HCT116 (cell line): ENCODE data around the gene FAM131A. TPM values are rescaled to one million over a fixed set of nuclear protein-coding genes. Genes with fewer than 3 reads are reported as not detected.

Experiments used
- ATAC-seq: fragments of 200-7000 bp; cut with Tn5 transposase; 2 replicates; pipeline ENCODE4 v1.9.1; 2020; ENCODE audit warnings: mild to moderate bottlenecking, moderate library complexity
- BruUV-seq: library from RNA; stranded (reverse); fragments of 400-500 nt; replicated peaks from 2 replicates; lab custom pipeline; 2021; lab: Mats Ljungman, UMichigan
- CTCF ChIA-PET: fragments of 300-600 bp; sonication (Branson Sonifier 250); formaldehyde crosslinking; loops from one replicate; lab custom pipeline; 2021; ENCODE audit warnings: antibody characterized with exemption; lab: Charles Lee
- POLR2A ChIA-PET: fragments of 300-600, 350-600 bp; sonication (Branson Sonifier 250); formaldehyde crosslinking; loops from one replicate; lab custom pipeline; 2021; ENCODE audit warnings: antibody characterized with exemption; lab: Charles Lee
- RAD21 ChIA-PET, 2 experiments: fragments of 300-600 bp; sonication (Branson Sonifier 250); formaldehyde crosslinking; loops; one replicate each; lab custom pipeline; 2023; ENCODE audit warnings: low total read pairs in 2 of 2; ENCODE audit not compliant: uncharacterized antibody in 2 of 2, unreplicated experiment in 2 of 2, low non-redundant PET in 1 of 2; lab: Charles Lee
- DNase-seq: peaks from one replicate; pipeline ENCODE4 v3.0.0-alpha.2; 2010; ENCODE audit warnings: low read depth, low spot score
- H2AFZ ChIP-seq: fragments of 200-600 bp; shearing (Covaris generic), sonication (generic); 2 replicates; pipeline ENCODE4 v1.6.1; 2017; ENCODE audit warnings: low read depth, mixed run types, mixed read lengths, antibody characterized with exemption, low read length; ENCODE audit not compliant: poor library complexity, severe bottlenecking
- H3K27ac ChIP-seq: 2 replicates; pipeline ENCODE4 v1.5.1; 2012; ENCODE audit warnings: low read depth, low read length
- H3K27me3 ChIP-seq: fragments of 200-600 bp; sonication (generic); 2 replicates; pipeline ENCODE4 v1.6.1; 2016; ENCODE audit warnings: mixed run types, low read length, mixed read lengths; ENCODE audit not compliant: insufficient read depth
- H3K36me3 ChIP-seq, 2 experiments: fragments of 200-500 bp in 1 of 2; fragments of 200-600 bp in 1 of 2; sonication (Bioruptor generic) in 1 of 2; sonication (generic) in 1 of 2; 2 replicates each; pipeline versions ENCODE4 v1.5.1 to v1.6.1; 2014 to 2016; ENCODE audit warnings: low read length in 2 of 2, inconsistent platforms in 1 of 2, mixed read lengths in 1 of 2, mixed run types in 1 of 2; ENCODE audit not compliant: insufficient read depth in 2 of 2, control insufficient read depth in 1 of 2
- H3K4me1 ChIP-seq, 2 experiments: fragments of 200-600 bp in 1 of 2; sonication (generic) in 1 of 2; 2 replicates each; pipeline versions ENCODE4 v1.5.1 to v1.6.1; 2012 to 2017; ENCODE audit warnings: low read length in 2 of 2, inconsistent platforms in 1 of 2, mild to moderate bottlenecking in 1 of 2, mixed read lengths in 1 of 2, mixed run types in 1 of 2, moderate library complexity in 1 of 2; ENCODE audit not compliant: insufficient read depth in 2 of 2, control insufficient read depth in 1 of 2
- H3K4me2 ChIP-seq: fragments of 200-600 bp; sonication (generic); 2 replicates; pipeline ENCODE4 v1.6.1; 2017; ENCODE audit warnings: mixed run types, low read length, mixed read lengths
- H3K4me3 ChIP-seq, 2 experiments: fragments of 200-600 bp in 1 of 2; sonication (generic) in 1 of 2; replicated peaks in 1 of 2; 2 replicates each; pipeline ENCODE4 v1.5.1; 2011 to 2016; ENCODE audit warnings: low read length in 2 of 2, control low read depth in 1 of 2, low read depth in 1 of 2, mild to moderate bottlenecking in 1 of 2, mixed read lengths in 1 of 2, mixed run types in 1 of 2
- H3K79me2 ChIP-seq: fragments of 200-600 bp; sonication (generic); 2 replicates; pipeline ENCODE4 v1.6.1; 2017; ENCODE audit warnings: mild to moderate bottlenecking, mixed run types, low read length, moderate library complexity, mixed read lengths; ENCODE audit not compliant: insufficient read depth
- H3K9ac ChIP-seq: fragments of 200-600 bp; sonication (generic); 2 replicates; pipeline ENCODE4 v1.6.1; 2016; ENCODE audit warnings: low read length, mixed read lengths
- H3K9me2 ChIP-seq: fragments of 200-600 bp; sonication (generic), shearing (Covaris generic); 2 replicates; pipeline ENCODE4 v1.6.1; 2017; ENCODE audit warnings: mixed run types, mild to moderate bottlenecking, moderate library complexity; ENCODE audit not compliant: insufficient read depth
- H3K9me3 ChIP-seq, 2 experiments: fragments of 200-500 bp in 1 of 2; fragments of 200-600 bp in 1 of 2; sonication (Bioruptor generic) in 1 of 2; sonication (generic) in 1 of 2; 2 replicates each; pipeline ENCODE4 v1.6.1; 2014 to 2017; ENCODE audit warnings: low read length in 2 of 2, mixed read lengths in 2 of 2, inconsistent platforms in 1 of 2, low read depth in 1 of 2, mild to moderate bottlenecking in 1 of 2, mixed run types in 1 of 2, moderate library complexity in 1 of 2; ENCODE audit not compliant: control insufficient read depth in 1 of 2, insufficient read depth in 1 of 2
- H4K20me1 ChIP-seq: fragments of 200-600 bp; sonication (generic), shearing (Covaris generic); 2 replicates; pipeline ENCODE4 v1.6.1; 2017; ENCODE audit warnings: mixed run types, mild to moderate bottlenecking, moderate library complexity; ENCODE audit not compliant: insufficient read depth
- CEBPB ChIP-seq: IDR thresholded peaks from 2 replicates; pipeline ENCODE4 v1.6.1; 2012; ENCODE audit warnings: low read depth
- EGR1 ChIP-seq: IDR thresholded peaks from 2 replicates; pipeline ENCODE4 v1.6.1; 2012; ENCODE audit warnings: low read depth
- EZH2phosphoT487 ChIP-seq: fragments of 200-600 bp; IDR thresholded peaks from 2 replicates; pipeline ENCODE4 v1.6.1; 2018; ENCODE audit warnings: antibody characterized with exemption, borderline replicate concordance
- POLR2A ChIP-seq: IDR thresholded peaks from 2 replicates; pipeline ENCODE4 v1.7.0; 2011; ENCODE audit warnings: borderline replicate concordance; ENCODE audit not compliant: insufficient read depth, insufficient read length; ENCODE audit errors: extremely low read depth
- POLR2AphosphoS5 ChIP-seq: IDR thresholded peaks from 2 replicates; pipeline ENCODE4 v1.6.1; 2011; ENCODE audit warnings: mild to moderate bottlenecking, low read depth, low read length, moderate library complexity
- RAD21 ChIP-seq: IDR thresholded peaks from 2 replicates; pipeline ENCODE4 v1.6.1; 2012; ENCODE audit warnings: low read depth, mild to moderate bottlenecking
- SIN3A ChIP-seq: IDR thresholded peaks from 2 replicates; pipeline ENCODE4 v1.6.1; 2012; ENCODE audit warnings: low read depth
- TCF7L2 ChIP-seq: IDR thresholded peaks from 2 replicates; pipeline ENCODE4 v1.7.0; 2011; ENCODE audit warnings: borderline replicate concordance, inconsistent platforms; ENCODE audit not compliant: insufficient read depth, insufficient read length; ENCODE audit errors: extremely low read depth
- intact Hi-C: fragments of 100-400 bp; cut with micrococcal nuclease; formaldehyde crosslinking; loops from 2 replicates; pipeline ENCODE4 v1.10.0; 2022
- total RNA-seq: library from RNA; stranded (reverse); gene quantifications from one replicate; pipeline ENCODE4 v1.2.1, GENCODE V29; 2021; ENCODE audit not compliant: unreplicated experiment
- TF ChIP-seq, protein P1 (sequence below): IDR thresholded peaks from 2 replicates; pipeline ENCODE4 v1.6.1; 2011; ENCODE audit warnings: mild to moderate bottlenecking, low read length, moderate library complexity; ENCODE audit not compliant: insufficient replicate concordance; ENCODE audit errors: extremely low read depth
- TF ChIP-seq, protein P2 (sequence below), 3 experiments: fragments of 200-600 bp in 1 of 3; sonication (generic) in 1 of 3; IDR thresholded peaks in 2 of 3; conservative IDR thresholded peaks in 1 of 3; 2 replicates each; pipeline ENCODE4 v1.5.1; 2012 to 2017; ENCODE audit warnings: low read depth in 2 of 3, low read length in 2 of 3, antibody characterized with exemption in 1 of 3, borderline replicate concordance in 1 of 3, control low read depth in 1 of 3, mild to moderate bottlenecking in 1 of 3, mixed read lengths in 1 of 3, mixed run types in 1 of 3, moderate library complexity in 1 of 3; ENCODE audit not compliant: insufficient read depth in 1 of 3
- TF ChIP-seq, protein P3 (sequence below): IDR thresholded peaks from 2 replicates; pipeline ENCODE4 v1.6.1; 2012

FAM131A gene
- total RNA-seq, 1 experiment from 2014 or later, result 17.8 TPM

DNA sequence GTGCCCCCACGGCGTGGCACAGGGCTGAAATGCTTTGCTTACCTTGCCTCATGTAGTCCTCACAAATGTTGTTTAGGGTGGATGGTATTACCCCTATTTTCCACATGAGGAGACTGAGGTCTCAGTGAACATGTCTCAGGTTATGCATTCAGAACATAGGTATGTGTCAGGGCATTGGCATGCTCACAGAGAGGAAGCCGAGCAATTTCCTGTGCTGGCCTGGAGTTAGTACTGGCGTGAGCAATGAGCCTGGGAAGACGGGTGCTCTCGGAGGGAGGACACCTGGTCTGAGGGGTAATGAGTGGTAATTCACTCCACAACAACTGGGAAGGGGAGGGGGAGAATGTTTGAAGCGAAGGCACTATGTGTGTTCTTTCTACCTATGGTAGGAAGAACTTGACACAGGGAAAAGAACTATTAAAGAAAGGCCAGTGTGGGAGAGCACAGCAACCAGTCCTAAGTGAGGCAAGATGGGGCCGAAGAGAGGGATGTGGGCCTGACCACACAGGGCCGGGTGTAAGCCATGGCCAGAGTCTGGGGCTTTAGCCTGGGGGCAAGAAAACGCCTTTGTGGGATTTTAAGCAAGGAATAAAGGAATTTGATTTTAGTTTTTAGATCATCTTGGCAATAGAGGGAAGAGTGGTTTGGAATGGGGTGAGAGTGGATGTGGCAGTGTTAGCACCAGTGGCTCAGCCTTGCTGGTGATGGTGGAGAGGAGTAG is 4.9 kb upstream of the FAM131A start:
- ChIA-PET CTCF (no interaction called here), RAD21 (no interaction called here), POLR2A (no interaction called here)
- DNase-seq (no peak), ATAC-seq (no peak)
- H3K9me3 ChIP-seq, result no peaks in the 10 kb centered on the region
- peak overlapping the region; percentile 34; the same call in 1 of the 2 replicates for H3K4me2 ChIP-seq
- H3K36me3 ChIP-seq, result peaks cover 55 to 71% of the 10 kb centered on the region in 2 experiments
- peak overlapping the region; percentile 15; the same call in 1 of the 2 replicates for H3K27ac ChIP-seq
- H4K20me1 ChIP-seq, result peaks cover 28% of the 10 kb centered on the region; the same call in 1 of the 2 replicates
- peaks cover 2 to 68% of the 10 kb centered on the region in 2 experiments; a peak in 2 of 4 replicates for H3K4me1 ChIP-seq
- TF ChIP-seq, protein P1, sequence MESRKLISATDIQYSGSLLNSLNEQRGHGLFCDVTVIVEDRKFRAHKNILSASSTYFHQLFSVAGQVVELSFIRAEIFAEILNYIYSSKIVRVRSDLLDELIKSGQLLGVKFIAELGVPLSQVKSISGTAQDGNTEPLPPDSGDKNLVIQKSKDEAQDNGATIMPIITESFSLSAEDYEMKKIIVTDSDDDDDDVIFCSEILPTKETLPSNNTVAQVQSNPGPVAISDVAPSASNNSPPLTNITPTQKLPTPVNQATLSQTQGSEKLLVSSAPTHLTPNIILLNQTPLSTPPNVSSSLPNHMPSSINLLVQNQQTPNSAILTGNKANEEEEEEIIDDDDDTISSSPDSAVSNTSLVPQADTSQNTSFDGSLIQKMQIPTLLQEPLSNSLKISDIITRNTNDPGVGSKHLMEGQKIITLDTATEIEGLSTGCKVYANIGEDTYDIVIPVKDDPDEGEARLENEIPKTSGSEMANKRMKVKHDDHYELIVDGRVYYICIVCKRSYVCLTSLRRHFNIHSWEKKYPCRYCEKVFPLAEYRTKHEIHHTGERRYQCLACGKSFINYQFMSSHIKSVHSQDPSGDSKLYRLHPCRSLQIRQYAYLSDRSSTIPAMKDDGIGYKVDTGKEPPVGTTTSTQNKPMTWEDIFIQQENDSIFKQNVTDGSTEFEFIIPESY, result no peak
- no peak for TF ChIP-seq EZH2phosphoT487
- TF ChIP-seq SIN3A, result no peak
- TF ChIP-seq TCF7L2, result no peak
- no peak for TF ChIP-seq CEBPB
- TF ChIP-seq RAD21, result no peak
- no peak for TF ChIP-seq POLR2AphosphoS5
- TF ChIP-seq, protein P2, sequence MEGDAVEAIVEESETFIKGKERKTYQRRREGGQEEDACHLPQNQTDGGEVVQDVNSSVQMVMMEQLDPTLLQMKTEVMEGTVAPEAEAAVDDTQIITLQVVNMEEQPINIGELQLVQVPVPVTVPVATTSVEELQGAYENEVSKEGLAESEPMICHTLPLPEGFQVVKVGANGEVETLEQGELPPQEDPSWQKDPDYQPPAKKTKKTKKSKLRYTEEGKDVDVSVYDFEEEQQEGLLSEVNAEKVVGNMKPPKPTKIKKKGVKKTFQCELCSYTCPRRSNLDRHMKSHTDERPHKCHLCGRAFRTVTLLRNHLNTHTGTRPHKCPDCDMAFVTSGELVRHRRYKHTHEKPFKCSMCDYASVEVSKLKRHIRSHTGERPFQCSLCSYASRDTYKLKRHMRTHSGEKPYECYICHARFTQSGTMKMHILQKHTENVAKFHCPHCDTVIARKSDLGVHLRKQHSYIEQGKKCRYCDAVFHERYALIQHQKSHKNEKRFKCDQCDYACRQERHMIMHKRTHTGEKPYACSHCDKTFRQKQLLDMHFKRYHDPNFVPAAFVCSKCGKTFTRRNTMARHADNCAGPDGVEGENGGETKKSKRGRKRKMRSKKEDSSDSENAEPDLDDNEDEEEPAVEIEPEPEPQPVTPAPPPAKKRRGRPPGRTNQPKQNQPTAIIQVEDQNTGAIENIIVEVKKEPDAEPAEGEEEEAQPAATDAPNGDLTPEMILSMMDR (IDR thresholded peaks at IDR 0.05 in 2 of 3, conservative IDR thresholded peaks at IDR 0.05 in 1 of 3; ENCODE audit: borderline replicate concordance in 1 of 3, insufficient read depth in 1 of 3, low read depth in 2 of 3, low read length in 2 of 3), result no peak
- TF ChIP-seq, protein P3, sequence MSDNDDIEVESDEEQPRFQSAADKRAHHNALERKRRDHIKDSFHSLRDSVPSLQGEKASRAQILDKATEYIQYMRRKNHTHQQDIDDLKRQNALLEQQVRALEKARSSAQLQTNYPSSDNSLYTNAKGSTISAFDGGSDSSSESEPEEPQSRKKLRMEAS, result no peak
- no peak for TF ChIP-seq POLR2A
- TF ChIP-seq EGR1, result no peak
- H2AFZ ChIP-seq, result no peak overlapping the region
- no peaks in the 10 kb centered on the region for H3K9me2 ChIP-seq
- intact Hi-C loops, result no loop called here
- no peaks in the 10 kb centered on the region for H3K27me3 ChIP-seq
- peaks cover 73% of the 10 kb centered on the region for H3K79me2 ChIP-seq
- no TSS peak for BruUV-seq
- peak overlapping the region; percentile 25 for H3K9ac ChIP-seq
- no peak overlapping the region for H3K4me3 ChIP-seq
